ENCODE measurements around the gene CRYBG3.

DNA sequence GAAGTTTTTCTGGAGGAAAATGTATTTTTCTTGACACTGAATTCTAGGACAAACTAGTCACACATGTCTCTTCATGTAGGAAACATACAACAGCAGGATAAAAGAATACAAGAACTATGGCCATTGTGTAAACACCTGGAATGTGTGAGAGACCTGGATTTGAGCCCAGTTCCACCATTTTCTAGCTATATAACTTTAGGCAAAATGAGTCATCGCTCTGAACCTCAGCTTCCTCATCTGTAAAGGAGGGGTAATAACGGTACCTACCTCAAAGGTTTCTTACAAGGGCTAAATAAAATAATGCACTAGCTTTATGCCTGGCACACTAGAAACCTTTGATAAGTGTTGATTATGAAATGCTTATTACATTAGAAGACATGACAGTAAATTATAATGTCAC, 92.6 kb downstream of the CRYBG3 start:
- TF ChIP-seq SP2 (tag by site-specific recombination; IDR thresholded peaks at IDR 0.05) (no peak), ZNF623 (tag by site-specific recombination; IDR thresholded peaks at IDR 0.05) (no peak), ZNF777 (tag by site-specific recombination; IDR thresholded peaks at IDR 0.05; ENCODE audit: borderline replicate concordance) (no peak), GFI1B (tag by site-specific recombination; IDR thresholded peaks at IDR 0.05) (no peak), ZNF423 (tag by site-specific recombination; IDR thresholded peaks at IDR 0.05) (no peak), ZNF768 (tag by site-specific recombination; IDR thresholded peaks at IDR 0.05) (no peak), ZNF830 (tag by site-specific recombination; IDR thresholded peaks at IDR 0.05; ENCODE audit: low read depth) (no peak), MZF1 (tag by site-specific recombination; IDR thresholded peaks at IDR 0.05; ENCODE audit: borderline replicate concordance) (no peak), ZNF174 (tag by site-specific recombination; IDR thresholded peaks at IDR 0.05) (no peak), ZNF140 (tag by site-specific recombination; IDR thresholded peaks at IDR 0.05) (no peak)
- TF ChIP-seq, protein P1, sequence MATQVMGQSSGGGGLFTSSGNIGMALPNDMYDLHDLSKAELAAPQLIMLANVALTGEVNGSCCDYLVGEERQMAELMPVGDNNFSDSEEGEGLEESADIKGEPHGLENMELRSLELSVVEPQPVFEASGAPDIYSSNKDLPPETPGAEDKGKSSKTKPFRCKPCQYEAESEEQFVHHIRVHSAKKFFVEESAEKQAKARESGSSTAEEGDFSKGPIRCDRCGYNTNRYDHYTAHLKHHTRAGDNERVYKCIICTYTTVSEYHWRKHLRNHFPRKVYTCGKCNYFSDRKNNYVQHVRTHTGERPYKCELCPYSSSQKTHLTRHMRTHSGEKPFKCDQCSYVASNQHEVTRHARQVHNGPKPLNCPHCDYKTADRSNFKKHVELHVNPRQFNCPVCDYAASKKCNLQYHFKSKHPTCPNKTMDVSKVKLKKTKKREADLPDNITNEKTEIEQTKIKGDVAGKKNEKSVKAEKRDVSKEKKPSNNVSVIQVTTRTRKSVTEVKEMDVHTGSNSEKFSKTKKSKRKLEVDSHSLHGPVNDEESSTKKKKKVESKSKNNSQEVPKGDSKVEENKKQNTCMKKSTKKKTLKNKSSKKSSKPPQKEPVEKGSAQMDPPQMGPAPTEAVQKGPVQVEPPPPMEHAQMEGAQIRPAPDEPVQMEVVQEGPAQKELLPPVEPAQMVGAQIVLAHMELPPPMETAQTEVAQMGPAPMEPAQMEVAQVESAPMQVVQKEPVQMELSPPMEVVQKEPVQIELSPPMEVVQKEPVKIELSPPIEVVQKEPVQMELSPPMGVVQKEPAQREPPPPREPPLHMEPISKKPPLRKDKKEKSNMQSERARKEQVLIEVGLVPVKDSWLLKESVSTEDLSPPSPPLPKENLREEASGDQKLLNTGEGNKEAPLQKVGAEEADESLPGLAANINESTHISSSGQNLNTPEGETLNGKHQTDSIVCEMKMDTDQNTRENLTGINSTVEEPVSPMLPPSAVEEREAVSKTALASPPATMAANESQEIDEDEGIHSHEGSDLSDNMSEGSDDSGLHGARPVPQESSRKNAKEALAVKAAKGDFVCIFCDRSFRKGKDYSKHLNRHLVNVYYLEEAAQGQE (tag by site-specific recombination; IDR thresholded peaks at IDR 0.05) = no peak
- TF ChIP-seq, protein P2, sequence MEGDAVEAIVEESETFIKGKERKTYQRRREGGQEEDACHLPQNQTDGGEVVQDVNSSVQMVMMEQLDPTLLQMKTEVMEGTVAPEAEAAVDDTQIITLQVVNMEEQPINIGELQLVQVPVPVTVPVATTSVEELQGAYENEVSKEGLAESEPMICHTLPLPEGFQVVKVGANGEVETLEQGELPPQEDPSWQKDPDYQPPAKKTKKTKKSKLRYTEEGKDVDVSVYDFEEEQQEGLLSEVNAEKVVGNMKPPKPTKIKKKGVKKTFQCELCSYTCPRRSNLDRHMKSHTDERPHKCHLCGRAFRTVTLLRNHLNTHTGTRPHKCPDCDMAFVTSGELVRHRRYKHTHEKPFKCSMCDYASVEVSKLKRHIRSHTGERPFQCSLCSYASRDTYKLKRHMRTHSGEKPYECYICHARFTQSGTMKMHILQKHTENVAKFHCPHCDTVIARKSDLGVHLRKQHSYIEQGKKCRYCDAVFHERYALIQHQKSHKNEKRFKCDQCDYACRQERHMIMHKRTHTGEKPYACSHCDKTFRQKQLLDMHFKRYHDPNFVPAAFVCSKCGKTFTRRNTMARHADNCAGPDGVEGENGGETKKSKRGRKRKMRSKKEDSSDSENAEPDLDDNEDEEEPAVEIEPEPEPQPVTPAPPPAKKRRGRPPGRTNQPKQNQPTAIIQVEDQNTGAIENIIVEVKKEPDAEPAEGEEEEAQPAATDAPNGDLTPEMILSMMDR (tag by site-specific recombination; IDR thresholded peaks at IDR 0.05) = no peak
- TF ChIP-seq, protein P3, sequence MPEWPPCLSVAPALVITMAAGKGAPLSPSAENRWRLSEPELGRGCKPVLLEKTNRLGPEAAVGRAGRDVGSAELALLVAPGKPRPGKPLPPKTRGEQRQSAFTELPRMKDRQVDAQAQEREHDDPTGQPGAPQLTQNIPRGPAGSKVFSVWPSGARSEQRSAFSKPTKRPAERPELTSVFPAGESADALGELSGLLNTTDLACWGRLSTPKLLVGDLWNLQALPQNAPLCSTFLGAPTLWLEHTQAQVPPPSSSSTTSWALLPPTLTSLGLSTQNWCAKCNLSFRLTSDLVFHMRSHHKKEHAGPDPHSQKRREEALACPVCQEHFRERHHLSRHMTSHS (tag by site-specific recombination; IDR thresholded peaks at IDR 0.05) = no peak
